NCI-H128 (cell line): ENCODE data around the gene TLE1.

Experiments
- DNase-seq: peaks from one replicate; lab custom pipeline; 2025; ENCODE audit not compliant: unreplicated experiment; lab: John Stamatoyannopoulos, UW

The TLE1 gene

GRCh38 chr9:81550207-81550583 is 139.2 kb downstream of the TLE1 start:
- DNase-seq = no peak

DNA sequence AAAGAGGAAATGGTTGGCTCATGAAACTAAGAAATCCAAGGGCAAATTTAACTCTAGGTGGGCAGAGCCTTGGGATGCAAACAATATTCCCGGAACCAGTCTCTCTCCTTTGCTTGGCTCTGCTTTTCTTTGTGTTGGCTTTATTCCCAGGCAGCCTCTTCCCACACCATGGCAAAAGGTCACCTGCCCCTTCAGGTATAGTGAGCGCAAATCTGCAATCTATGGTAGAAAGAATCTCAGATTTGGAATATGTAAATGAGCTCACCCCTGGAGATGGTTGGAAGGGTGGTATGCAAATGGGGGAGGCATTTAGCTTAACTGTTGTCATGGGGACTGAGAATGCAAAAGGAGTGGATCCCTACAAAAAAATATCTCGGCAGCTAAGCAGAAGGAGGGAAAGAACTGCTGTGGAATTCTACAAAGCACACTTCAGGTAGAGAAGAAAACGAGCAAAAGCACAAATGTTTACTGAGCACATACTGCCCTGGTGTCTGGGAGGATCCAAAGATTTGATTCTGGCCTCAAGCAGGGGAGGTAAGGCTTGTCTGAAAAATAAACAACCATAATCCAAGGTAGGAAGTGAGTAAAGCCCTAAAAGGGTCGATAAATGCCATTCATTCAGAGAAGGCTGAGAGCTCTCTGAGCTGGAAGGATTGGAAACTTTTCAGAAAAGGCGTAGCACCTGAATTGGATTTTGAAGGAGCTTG is 139.7 kb downstream of the TLE1 start:
- no peak for DNase-seq

DNA sequence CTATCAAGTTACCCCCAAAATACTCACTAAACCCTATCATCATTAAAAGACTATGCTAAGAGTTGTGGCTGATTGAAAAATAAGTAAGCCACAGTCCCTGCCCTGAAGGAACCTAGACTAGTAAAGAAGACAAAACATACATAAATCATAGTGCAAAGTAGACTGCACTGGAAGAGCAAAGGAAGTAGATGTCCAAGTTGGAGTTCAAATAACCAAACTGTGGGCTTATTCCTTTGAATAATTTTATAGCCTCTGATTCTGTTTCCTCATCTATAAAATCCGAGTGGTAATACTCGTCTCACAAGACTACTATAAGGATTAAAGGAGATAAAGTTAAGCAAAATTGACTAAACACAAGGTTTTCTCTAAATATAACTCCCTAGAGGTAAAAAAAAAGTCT is 140.4 kb downstream of the TLE1 start:
- DNase-seq = no peak

GRCh38 chr9:81546489-81546888 is 142.9 kb downstream of the TLE1 start:
- no peak for DNase-seq

DNA sequence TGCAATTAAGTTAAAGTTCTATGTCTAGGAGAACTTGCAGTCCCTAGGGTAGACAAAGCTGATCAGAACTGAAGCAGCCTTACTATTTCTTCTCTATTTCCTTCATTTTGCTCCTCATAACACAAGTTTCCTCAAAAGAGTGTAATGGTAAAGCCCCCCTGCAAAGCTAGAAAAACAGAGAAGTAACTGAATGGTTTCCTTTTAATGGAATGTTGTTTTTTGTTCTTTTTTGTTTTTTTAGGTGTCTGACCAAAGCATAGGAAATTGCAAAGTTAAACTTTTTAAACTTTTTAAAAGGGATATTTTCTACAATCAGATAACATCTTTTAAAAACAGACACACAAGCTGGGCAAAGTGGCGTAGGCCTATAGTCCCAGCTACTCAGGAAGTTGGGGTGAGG is 145.7 kb downstream of the TLE1 start:
- DNase-seq = no peak

GRCh38 chr9:81542118-81542889 is 147.0 kb downstream of the TLE1 start:
- no peak for DNase-seq

GRCh38 chr9:81540142-81540710 is 149.1 kb downstream of the TLE1 start:
- no peak for DNase-seq

DNA sequence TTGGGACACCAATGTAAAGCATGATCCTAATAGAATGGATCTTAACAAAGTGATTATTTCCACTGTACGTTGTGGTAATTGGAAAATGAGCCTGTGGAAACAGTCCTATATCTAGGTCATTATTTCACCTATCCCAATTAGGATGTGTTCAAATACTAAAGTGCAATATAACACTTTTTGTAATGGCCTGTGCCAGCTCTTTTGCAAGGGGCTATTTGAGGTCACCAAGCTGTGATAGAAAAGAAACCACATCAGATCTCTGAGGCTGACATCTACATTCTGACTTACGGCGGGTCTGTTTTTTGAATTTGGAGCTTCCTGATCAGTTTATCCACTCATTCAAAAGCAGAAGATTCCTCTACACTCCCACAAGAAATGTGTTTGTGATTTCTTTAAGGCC is 150.0 kb downstream of the TLE1 start:
- DNase-seq = no peak

DNA sequence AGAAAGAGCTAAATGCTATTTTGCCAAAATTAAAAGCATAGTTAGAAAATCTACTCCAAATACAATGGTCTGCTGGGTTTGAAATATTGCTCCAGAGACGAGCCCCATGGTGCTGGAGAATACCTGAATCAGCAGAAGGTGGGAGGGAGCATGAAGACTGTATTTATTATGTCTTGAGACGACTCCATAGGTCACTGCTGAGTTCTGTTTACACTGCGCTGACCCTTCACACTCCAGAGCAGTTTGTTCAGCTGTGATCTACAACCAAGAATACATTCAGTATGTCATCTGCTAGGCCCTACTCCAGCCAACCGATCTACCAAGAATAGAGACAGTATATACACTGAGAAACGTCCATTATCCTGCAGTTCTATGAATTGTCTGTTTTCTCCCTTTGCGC is 150.5 kb downstream of the TLE1 start:
- no peak for DNase-seq

DNA sequence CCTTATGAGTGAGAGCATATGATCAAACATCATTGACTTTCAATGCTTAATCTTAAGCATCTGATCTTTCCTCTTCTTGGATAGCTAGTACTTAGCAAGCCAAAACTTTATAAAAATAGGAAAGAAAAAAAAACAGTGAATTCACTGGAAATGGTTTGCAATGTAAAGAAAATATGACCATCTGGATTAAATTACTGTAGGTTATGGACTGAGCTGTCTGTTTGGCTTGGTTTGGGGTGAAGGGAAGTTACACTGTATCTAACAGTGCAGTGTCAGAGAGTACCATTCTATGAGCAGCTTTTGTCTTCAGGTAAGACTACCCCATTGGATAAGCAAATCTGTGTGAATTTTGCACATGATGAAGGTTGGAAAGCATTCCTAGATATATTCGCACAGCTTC is 151.4 kb downstream of the TLE1 start:
- no peak for DNase-seq

DNA sequence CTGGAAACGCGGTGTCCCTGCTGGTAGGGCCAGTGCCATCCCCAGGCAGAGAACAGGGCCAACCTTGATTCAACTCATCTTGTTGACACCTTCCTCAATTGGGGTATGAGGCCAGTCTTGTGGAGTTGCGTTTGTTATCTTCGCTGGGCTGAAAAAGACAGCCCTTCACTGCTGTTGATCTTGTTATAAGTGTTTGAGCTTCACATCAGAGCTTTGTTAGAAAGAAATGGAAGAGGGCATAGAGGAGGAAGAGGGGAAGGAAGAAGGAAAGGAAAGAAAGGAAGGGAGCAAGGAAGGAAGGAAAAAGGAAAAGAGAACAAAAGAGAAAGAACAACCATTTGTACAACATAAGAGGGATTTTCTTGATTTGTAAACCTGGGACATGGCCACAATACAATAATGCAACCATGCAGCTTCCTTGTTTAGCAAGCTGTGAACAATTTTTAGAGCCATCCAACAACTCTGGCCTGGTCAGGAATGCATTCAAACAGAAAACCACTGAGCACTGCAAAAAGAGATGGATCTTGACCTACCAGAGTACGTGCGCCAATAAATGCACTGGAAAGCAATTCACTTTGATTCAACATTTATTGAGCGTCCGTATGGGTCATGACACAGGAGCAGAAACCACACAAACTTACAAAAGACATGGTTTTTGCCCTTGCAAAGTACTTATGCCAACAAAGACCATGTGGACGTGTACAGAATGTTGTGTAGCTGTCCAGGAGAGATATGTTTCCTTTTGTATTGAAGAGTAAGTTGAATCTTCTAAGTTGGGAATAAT is 152.9 kb downstream of the TLE1 start:
- no peak for DNase-seq

DNA sequence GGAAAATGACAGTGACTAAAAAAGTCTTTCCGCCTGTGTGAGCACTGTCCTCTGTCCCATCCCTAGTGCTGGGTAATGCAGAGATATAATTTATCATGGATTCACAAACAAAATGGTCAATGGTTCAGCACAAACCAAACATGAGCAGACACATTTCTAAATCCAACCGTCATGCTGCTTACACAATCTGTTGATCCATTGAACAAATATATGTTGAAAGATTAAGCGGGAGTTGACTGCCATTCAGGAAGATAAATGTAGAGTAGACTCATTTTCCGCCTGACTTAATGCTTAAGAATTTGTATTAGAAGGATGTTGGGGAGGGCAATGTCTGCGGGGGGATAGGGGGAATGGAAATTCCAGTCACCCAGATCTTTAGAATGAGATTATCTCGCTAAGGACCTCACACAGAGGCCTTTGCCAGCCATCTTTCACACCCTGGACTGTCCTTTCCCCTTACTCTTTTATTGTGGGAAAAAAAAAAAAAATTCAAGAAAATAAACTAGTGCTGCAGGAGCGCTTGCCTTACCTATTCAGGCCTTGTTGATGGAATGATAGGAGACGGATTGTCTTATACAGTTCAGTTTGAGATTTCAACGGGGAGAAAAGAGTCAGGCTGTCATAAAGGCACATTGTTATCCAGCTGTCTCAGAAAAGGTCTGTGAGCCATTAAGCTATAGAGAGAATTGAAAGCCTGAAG is 153.7 kb downstream of the TLE1 start:
- DNase-seq = no peak

- DNase-seq = no peak
Observed at GRCh38 chr9:81534138-81534875, 155.0 kb downstream of the TLE1 start.
